GM12864 (cell line): Measurements from ENCODE around the gene KCTD8.

Experiments
- DNase-seq: peaks from one replicate; pipeline ENCODE4 v3.0.0-alpha.2; 2011; ENCODE audit warnings: low read depth
- H3K4me3 ChIP-seq: 2 replicates; pipeline ENCODE4 v1.5.1; 2011; ENCODE audit warnings: mild to moderate bottlenecking, low read depth, low read length, control low read depth
- TF ChIP-seq, protein P1 (sequence below): IDR thresholded peaks from 2 replicates; pipeline ENCODE4 v1.5.1; 2011; ENCODE audit warnings: low read depth, mild to moderate bottlenecking, moderate library complexity, low read length, control low read depth, inconsistent platforms; ENCODE audit errors: missing control alignments

The KCTD8 gene

DNA sequence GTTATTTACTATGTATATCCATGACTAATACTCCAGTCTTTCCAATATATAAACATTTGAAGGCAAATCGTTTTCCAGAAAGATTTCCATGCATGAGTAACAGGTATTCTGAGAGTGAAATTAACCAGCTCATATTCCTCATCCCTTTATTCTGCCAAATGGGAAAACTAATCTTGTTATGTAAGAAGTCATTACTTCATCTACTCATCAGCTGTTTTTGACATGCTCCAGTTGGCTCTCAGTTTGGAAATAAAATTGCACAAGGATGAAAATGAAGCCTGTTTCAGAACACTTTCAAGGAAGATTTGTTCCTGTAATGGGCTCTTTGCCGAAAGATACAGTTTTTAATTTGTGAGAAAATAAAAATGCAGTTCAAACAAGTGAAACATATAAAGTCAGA is 121.9 kb downstream of the KCTD8 start:
- no peak overlapping the region for H3K4me3 ChIP-seq
- TF ChIP-seq, protein P1, sequence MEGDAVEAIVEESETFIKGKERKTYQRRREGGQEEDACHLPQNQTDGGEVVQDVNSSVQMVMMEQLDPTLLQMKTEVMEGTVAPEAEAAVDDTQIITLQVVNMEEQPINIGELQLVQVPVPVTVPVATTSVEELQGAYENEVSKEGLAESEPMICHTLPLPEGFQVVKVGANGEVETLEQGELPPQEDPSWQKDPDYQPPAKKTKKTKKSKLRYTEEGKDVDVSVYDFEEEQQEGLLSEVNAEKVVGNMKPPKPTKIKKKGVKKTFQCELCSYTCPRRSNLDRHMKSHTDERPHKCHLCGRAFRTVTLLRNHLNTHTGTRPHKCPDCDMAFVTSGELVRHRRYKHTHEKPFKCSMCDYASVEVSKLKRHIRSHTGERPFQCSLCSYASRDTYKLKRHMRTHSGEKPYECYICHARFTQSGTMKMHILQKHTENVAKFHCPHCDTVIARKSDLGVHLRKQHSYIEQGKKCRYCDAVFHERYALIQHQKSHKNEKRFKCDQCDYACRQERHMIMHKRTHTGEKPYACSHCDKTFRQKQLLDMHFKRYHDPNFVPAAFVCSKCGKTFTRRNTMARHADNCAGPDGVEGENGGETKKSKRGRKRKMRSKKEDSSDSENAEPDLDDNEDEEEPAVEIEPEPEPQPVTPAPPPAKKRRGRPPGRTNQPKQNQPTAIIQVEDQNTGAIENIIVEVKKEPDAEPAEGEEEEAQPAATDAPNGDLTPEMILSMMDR = no peak
- DNase-seq = no peak

DNA sequence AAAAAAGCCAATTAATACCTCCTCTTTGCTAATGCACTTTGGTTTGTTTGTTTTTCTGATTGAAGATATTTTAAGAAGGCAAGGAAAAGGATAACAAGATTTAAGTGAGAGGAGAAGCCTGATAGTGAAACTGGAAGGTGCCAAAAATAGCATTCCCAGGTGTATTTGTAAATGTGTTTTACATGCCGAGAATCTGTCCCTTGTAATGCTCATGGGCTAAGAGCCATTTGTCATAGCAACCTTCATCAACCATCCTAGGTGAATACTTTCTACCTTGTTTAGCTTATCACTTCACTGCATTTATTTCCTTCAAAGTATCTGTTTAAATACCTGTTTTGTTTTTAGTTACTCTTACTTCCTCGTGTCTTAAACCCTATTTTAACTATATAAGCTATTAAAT is 127.8 kb downstream of the KCTD8 start:
- DNase-seq = no peak
- H3K4me3 ChIP-seq = no peak overlapping the region
- TF ChIP-seq, protein P1 = no peak

DNA sequence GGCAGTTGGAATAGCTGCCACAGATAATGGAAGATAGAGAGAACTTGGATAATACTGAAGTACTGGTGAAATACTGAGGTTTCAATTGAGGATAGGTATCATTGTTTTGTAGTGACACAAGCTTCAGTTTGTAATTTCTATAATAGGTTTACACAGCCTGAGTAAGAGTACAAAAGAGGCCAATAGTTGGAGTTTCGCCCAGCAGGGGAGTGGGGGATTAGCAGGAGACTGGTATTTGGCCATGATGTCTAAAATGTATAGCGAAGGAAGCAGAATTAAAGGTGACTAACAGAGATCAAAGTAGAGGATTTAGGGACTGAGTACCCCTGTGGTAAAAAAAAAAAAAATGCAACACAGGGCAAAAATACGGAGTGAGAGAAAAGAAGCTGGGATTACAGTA is 129.5 kb downstream of the KCTD8 start:
- TF ChIP-seq, protein P1 = no peak
- no peak overlapping the region for H3K4me3 ChIP-seq
- DNase-seq = no peak

DNA sequence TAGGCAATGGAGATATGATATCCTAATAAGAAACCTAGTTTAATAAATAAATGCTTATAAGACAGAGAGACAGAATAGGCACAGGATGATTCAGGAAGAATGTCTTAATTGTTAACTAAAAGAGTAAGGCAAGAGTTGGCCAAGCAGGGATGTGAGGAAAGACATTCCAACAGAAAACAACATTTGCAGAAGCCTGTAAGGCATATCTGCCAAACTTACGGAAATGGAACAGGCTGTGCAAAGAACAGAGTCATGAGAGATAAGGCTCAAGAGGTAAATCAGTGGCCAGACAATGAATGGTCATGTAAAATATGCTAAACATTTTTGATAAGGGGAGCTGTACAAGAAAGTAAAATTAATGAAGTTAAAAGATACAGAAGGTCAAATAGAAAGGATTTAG is 134.9 kb downstream of the KCTD8 start:
- H3K4me3 ChIP-seq = no peak overlapping the region
- no peak for DNase-seq
- TF ChIP-seq, protein P1 = no peak

DNA sequence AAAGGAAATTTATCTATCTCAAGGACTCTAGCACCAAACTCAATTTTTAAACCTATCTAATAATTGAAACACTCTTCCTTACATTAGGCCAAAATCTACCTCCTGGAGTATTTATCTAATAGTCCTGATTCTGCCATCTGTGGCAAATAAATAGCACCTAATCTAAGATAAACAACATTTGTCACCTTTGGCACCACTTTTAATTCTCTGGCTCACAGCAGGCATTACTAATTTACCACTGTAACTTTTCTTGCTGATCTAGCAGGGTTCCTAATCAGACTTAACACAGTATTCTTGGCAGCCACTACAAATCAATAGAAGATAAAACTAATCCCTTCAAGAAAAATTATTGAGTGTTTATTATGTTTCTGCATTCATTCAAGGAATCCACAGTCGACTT is 161.1 kb downstream of the KCTD8 start:
- H3K4me3 ChIP-seq = no peak overlapping the region
- TF ChIP-seq, protein P1 = no peak
- DNase-seq = no peak

DNA sequence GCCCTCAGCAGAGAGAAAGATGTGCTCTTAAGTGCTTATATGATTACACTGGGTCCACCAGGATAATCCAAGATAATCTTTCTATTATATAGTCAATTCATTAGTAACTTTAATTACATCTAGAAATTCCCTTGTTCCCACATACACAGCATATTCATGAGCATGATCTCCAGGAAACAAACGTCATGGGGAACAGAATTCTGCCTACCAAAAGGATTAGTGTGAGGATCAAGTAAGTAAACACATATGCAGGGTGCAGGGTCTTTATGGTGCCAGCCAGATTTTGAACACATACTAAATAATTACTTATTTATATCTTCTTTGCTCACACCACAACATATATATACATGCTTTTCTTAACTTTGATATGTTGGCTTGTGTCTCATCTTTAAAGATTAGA is 169.1 kb downstream of the KCTD8 start:
- H3K4me3 ChIP-seq = no peak overlapping the region
- DNase-seq = no peak
- TF ChIP-seq, protein P1 = no peak

DNA sequence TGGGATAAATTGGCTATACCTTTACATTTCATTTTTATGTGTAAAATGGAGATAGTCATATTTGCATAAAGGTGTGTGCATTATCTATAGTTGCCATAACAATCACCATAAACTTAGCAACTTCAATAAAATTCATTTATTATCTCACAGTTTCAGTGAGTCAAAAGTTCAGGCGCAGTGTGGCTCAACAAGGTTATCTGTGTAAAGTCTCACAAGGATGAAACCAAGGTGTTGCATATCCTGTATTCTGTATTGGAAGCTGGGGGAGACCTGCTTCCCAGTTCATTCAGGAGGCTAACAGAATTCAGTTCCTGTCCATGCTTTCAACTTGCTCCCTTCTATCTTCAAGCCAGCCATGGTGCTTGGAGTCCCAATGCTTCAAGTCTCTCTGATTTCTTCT is 169.5 kb downstream of the KCTD8 start:
- no peak overlapping the region for H3K4me3 ChIP-seq
- no peak for DNase-seq
- TF ChIP-seq, protein P1 = no peak
